SJSA1 (cell line): ENCODE results near the gene JMJD6. TPM values are rescaled to one million over a fixed set of nuclear protein-coding genes. Genes with fewer than 3 reads are reported as not detected.

Experiments
- DNase-seq, 2 experiments: peaks; one replicate each; pipeline ENCODE4 v3.0.0-alpha.2; 2015 to 2020; ENCODE audit warnings: low spot score in 2 of 2, low read depth in 1 of 2
- H3K27ac ChIP-seq: fragments of 250-450 bp; sonication (Bioruptor Pico); 2 replicates; pipeline ENCODE4 v1.5.1; 2020; ENCODE audit warnings: mild to moderate bottlenecking, moderate library complexity
- H3K27me3 ChIP-seq: fragments of 250-450 bp; sonication (Bioruptor Pico); replicated peaks from 2 replicates; pipeline ENCODE4 v1.5.1; 2020; ENCODE audit warnings: mild to moderate bottlenecking, moderate library complexity
- H3K36me3 ChIP-seq: fragments of 250-450 bp; sonication (Bioruptor Pico); 2 replicates; pipeline ENCODE4 v1.5.1; 2020; ENCODE audit warnings: mild to moderate bottlenecking
- H3K4me1 ChIP-seq: fragments of 250-450 bp; sonication (Bioruptor Pico); replicated peaks from 2 replicates; pipeline ENCODE4 v1.6.1; 2021; ENCODE audit warnings: mild to moderate bottlenecking
- H3K4me3 ChIP-seq: fragments of 250-450 bp; sonication (Bioruptor Pico); 2 replicates; pipeline ENCODE4 v1.5.1; 2020; ENCODE audit warnings: mild to moderate bottlenecking
- H3K9me3 ChIP-seq: fragments of 250-450 bp; sonication (Bioruptor Pico); replicated peaks from 2 replicates; pipeline ENCODE4 v1.5.1; 2020; ENCODE audit warnings: mild to moderate bottlenecking
- total RNA-seq: library from RNA; depleted of rRNA; stranded (reverse); fragments of >200 nt; shearing (Covaris generic); gene quantifications from 2 replicates; pipeline ENCODE4 v1.2.3, GENCODE V29; 2014

Gene JMJD6
- total RNA-seq, 1 experiment from 2014 or later: 48.4 TPM

DNA sequence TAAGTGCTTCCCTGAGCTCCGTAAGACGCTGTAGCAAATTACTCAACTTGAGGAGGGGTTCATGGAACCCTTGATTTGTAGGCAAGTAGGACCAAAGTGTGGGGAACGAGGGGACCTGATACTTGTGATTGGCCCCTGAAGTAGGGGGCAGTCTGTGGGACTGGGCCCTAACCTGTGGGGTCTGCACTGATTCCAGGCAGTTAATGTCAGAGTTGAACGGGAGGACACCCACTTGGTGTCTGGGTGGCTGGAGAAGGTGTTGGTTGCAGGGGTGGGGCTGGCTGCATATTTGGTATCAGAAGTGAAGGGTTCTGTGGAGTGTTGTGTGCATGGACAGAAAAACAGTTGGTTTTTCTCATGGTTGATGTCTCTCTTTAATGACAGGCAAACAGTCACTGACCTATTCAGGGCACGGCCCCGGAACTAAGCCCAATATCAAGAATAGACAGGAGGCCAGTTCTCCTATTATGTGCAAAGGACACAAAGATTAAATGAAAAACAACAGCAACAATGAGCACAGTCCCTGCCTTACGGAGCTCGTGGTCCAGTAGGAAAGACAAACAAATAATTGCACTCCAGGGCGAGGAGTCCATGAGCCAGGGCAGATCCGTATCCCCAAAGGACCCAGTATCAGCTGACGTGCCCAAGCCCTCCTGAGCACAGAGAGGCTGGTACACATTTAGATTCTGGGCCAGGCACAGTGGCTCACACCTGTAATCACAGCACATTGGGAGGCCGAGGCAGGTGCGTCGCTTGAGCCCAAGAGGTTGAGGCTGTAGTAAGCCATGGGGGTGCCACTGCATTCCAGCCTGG is 34.8 kb downstream of the JMJD6 start:
- H3K36me3 ChIP-seq: peaks cover 32% of the 10 kb centered on the region
- DNase-seq: peak; percentile 77 to 86
- H3K9me3 ChIP-seq: no peaks in the 10 kb centered on the region
- peak overlapping the region; percentile 94 for H3K27ac ChIP-seq
- H3K4me3 ChIP-seq: no peak overlapping the region
- H3K27me3 ChIP-seq: no peaks in the 10 kb centered on the region
- peaks cover 88% of the 10 kb centered on the region for H3K4me1 ChIP-seq

GRCh38 chr17:76690596-76691280 is 35.7 kb downstream of the JMJD6 start:
- Histone ChIP-seq H3K27me3 (no peaks in the 10 kb centered on the region), H3K27ac (peak overlapping the region; percentile 94), H3K4me1 (peaks cover 83% of the 10 kb centered on the region), H3K36me3 (peaks cover 34% of the 10 kb centered on the region), H3K9me3 (no peaks in the 10 kb centered on the region), H3K4me3 (no peak overlapping the region)
- peak; percentile 96 to 97 for DNase-seq

GRCh38 chr17:76689859-76690258 is 36.5 kb downstream of the JMJD6 start:
- H3K4me1 ChIP-seq: peaks cover 75% of the 10 kb centered on the region
- DNase-seq: peak in 1 of 2 experiments; percentile 26
- H3K9me3 ChIP-seq: no peaks in the 10 kb centered on the region
- H3K27ac ChIP-seq: peak overlapping the region; percentile 94
- H3K36me3 ChIP-seq: peaks cover 35% of the 10 kb centered on the region
- H3K27me3 ChIP-seq: no peaks in the 10 kb centered on the region
- H3K4me3 ChIP-seq: no peak overlapping the region

- Histone ChIP-seq H3K27ac (peak overlapping the region; percentile 80), H3K9me3 (no peaks in the 10 kb centered on the region), H3K4me3 (no peak overlapping the region), H3K27me3 (no peaks in the 10 kb centered on the region), H3K36me3 (peaks cover 49% of the 10 kb centered on the region), H3K4me1 (peaks cover 66% of the 10 kb centered on the region)
- DNase-seq: no peak
Observed at GRCh38 chr17:76688165-76688622, 38.2 kb downstream of the JMJD6 start.

DNA sequence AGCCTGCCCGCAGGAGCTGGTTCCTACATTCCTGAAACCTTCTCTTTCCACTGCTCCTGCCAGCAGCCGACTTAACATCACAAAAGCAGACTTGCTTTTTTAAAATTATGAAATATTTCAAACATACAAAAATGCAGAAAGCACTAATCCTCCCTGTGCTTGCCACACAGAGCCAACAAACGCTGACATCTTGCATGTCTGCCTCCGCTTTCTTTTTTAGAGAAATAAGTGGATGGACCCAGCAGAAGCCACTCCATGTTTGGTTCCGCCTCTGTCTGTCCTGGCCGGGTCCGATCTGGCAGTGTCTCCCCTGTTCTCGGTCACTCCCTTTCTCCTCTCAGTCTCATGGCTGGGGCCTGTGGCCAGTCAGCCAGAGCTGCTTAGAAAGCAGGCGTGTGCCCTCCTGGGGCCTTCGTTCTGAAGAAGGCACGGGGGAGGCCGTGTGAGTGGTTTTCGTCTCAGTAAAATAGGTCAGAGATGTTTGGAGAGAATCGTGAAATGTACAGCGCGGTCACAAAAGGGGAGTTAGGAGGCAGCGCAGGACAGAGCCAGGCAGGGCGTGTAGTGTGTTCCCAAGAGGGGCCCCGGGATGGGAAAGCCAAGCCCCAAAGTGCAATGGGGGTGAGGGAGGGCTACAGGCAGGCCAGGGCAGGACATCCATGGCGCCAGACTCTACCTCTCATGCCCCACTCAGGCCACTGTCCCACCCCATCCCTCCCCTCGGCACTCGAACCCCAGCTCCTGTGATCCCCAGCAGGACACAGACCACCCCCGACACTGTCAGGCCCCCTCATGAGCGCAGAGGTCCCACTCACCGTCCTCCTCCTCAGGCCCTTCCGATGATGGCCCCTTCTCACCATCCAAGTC is 38.9 kb downstream of the JMJD6 start:
- H3K27ac ChIP-seq: peak overlapping the region; percentile 80

DNA sequence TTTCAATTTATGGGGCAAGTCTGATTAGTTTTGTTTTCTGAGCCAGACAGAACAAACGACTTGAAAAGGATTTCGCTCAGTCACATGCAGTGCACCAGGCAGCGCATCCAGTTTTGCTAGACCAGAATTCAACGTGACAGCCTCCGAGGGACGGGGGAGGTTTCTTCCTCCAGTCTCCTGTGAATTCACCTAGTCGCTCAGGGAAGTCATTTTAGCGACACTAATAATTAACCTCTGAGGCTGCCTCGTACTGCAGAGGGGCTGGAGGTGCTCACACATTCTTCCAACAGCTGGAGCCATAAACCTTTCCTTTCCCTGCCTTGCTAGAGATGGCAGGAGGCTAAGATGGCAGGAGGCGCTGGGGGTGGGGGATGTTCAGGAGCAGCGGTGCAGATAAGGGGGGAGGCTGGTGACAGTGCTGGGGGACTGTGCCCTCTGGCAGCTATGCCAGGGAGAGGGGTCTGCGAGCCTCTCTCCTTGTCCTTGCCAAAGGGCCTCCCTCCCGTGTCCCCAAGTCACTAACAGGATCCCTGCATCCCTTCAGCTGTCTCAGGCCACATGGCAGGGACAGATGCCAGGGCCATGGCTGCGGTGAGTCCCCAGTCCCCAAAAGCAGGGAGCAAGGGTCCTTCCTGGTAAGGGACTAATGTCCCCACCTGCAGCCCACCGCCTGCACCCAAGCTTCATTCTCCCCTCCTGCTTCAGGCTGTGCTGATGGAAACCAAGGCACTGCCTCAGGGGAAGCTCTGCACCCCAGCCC is 39.7 kb downstream of the JMJD6 start:
- no peak overlapping the region for H3K27ac ChIP-seq
- peaks cover 66% of the 10 kb centered on the region for H3K4me1 ChIP-seq
- no peaks in the 10 kb centered on the region for H3K27me3 ChIP-seq
- H3K36me3 ChIP-seq: peaks cover 64% of the 10 kb centered on the region
- H3K9me3 ChIP-seq: no peaks in the 10 kb centered on the region
- H3K4me3 ChIP-seq: no peak overlapping the region
- DNase-seq: no peak

More for the DNA sequence above, 38.9 kb downstream of the JMJD6 start:
- no peaks in the 10 kb centered on the region for H3K27me3 ChIP-seq
- no peak for DNase-seq
- H3K36me3 ChIP-seq: peaks cover 56% of the 10 kb centered on the region
- no peak overlapping the region for H3K4me3 ChIP-seq
- peaks cover 66% of the 10 kb centered on the region for H3K4me1 ChIP-seq
- no peaks in the 10 kb centered on the region for H3K9me3 ChIP-seq

GRCh38 chr17:76685846-76686245 is 40.6 kb downstream of the JMJD6 start:
- Histone ChIP-seq H3K36me3 (peaks cover 73% of the 10 kb centered on the region), H3K4me1 (peaks cover 65% of the 10 kb centered on the region), H3K27ac (no peak overlapping the region), H3K9me3 (no peaks in the 10 kb centered on the region), H3K4me3 (no peak overlapping the region), H3K27me3 (no peaks in the 10 kb centered on the region)
- no peak for DNase-seq

DNA sequence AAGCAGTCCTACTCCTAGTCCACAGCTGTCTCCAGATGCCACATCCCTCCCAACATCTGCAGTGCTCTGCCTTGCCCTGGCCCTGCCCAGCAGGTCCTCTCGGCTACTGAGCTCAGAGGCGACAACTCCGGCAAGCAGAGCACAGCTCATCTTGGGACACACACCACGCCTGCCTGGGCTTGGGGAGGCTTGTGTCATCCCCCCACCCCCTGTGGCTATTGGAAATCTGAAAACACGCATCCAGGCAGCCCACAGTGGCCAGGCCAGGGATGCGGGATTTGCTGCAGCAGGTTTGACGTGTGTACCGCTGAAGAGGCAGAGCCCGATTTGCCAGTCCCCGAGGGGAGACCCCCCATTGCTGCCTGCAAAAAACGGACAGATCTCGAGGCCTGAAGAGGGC is 41.0 kb downstream of the JMJD6 start:
- H3K36me3 ChIP-seq: peaks cover 77% of the 10 kb centered on the region
- no peaks in the 10 kb centered on the region for H3K27me3 ChIP-seq
- H3K9me3 ChIP-seq: no peaks in the 10 kb centered on the region
- H3K4me3 ChIP-seq: no peak overlapping the region
- H3K27ac ChIP-seq: no peak overlapping the region
- DNase-seq: no peak
- H3K4me1 ChIP-seq: peaks cover 60% of the 10 kb centered on the region

- Histone ChIP-seq H3K27me3 (no peaks in the 10 kb centered on the region), H3K4me1 (peaks cover 54% of the 10 kb centered on the region), H3K4me3 (no peak overlapping the region), H3K36me3 (peaks cover 77% of the 10 kb centered on the region), H3K9me3 (no peaks in the 10 kb centered on the region), H3K27ac (no peak overlapping the region)
- DNase-seq: no peak
Observed at GRCh38 chr17:76684756-76685155, 41.6 kb downstream of the JMJD6 start.

DNA sequence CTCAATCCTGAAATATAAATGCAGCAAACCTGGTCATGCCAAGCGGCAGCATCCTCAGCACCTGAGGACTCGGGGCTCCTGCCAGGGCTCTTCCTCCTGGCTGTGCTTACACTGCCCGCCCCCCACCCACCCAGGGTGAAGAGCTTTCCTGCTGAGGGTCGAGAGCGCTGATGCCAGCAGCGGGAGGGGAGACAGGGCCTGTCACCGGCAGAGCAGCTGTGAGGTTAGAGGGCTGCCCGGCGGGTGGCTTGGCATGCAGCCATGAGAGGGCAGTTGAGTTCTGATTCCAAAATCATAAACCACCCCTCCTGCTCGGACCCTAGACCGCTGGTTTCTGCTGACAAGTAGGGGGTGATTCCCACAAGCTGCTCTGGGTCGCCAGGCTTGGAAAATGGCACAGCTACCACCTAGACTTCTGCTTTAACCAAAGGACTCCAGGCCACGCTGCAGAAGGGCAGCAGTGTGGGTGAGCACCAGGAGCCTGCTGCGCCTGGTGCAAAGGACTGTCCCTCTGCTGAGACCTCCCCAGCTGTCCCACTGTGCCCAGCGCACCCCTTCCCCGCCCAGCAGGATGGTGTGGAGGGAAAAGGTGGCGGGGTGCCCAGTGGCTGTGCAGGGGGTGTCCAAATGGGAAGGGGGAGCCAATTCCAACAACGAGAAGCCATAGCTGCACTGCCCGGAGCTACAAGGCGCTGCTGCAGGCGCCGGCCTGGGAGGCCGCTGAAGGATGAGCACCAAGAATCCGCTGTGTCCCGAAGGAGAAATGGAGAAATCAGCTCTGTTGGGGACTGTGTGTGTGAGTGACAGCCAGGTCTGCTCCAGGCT is 42.3 kb downstream of the JMJD6 start:
- H3K4me3 ChIP-seq: no peak overlapping the region
- no peaks in the 10 kb centered on the region for H3K27me3 ChIP-seq
- H3K27ac ChIP-seq: no peak overlapping the region
- peaks cover 81% of the 10 kb centered on the region for H3K36me3 ChIP-seq
- no peak for DNase-seq
- no peaks in the 10 kb centered on the region for H3K9me3 ChIP-seq
- H3K4me1 ChIP-seq: peaks cover 48% of the 10 kb centered on the region

DNA sequence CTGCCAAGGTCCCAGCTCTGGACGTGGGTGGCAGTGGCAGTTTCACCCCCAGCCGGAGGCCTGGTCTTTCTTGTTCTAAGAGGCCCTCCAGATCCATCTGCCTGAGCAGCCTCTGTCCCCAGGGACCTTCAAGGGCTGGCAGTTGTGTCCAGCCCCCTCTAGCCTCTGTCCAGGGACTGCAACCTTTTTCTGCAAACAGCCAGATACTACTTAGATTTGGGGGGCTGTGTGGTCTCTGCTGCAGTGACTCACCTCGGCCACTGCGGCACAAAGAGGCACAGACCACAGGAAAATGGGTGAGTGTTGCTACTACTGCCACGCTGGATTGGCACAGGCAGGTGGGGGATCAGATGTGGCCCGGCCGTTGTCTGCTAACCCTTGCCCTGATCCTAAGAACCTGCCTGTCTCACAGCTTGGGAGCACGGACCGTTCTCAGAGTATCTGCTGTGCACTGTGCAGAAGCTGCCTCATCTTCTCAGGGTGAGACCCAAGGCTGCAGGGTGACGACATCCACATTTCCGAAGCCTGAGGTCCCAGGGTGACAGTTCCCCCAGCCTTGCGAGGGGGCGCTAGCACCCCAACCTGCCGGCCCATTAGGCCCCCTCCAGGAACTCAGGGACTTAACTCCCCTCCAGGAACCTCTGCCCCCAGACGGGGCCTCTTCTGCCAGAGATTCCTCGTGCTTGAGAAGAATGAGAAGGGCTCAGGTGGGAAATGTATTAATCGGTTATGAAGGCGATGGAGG is 43.2 kb downstream of the JMJD6 start:
- no peaks in the 10 kb centered on the region for H3K9me3 ChIP-seq
- H3K27ac ChIP-seq: no peak overlapping the region
- H3K4me1 ChIP-seq: peaks cover 38% of the 10 kb centered on the region
- peak; percentile 47 to 72 for DNase-seq
- H3K27me3 ChIP-seq: no peaks in the 10 kb centered on the region
- H3K4me3 ChIP-seq: no peak overlapping the region
- H3K36me3 ChIP-seq: peaks cover 89% of the 10 kb centered on the region

GRCh38 chr17:76682296-76682695 is 44.1 kb downstream of the JMJD6 start:
- H3K4me3 ChIP-seq: no peak overlapping the region

More at GRCh38 chr17:76682296-76682695, 44.1 kb downstream of the JMJD6 start:
- Histone ChIP-seq H3K9me3 (no peaks in the 10 kb centered on the region), H3K27me3 (no peaks in the 10 kb centered on the region), H3K27ac (no peak overlapping the region), H3K4me1 (peaks cover 29% of the 10 kb centered on the region), H3K36me3 (peaks cover 88% of the 10 kb centered on the region)
- peak; percentile 68 to 69 for DNase-seq
